Measurements from ENCODE around the gene PRR16.
"Not testable (repeated sequence)": the region's sequence is repeated elsewhere in the genome, so short reads cannot be mapped to it uniquely, and the experiment has no call there.

The PRR16 gene

DNA sequence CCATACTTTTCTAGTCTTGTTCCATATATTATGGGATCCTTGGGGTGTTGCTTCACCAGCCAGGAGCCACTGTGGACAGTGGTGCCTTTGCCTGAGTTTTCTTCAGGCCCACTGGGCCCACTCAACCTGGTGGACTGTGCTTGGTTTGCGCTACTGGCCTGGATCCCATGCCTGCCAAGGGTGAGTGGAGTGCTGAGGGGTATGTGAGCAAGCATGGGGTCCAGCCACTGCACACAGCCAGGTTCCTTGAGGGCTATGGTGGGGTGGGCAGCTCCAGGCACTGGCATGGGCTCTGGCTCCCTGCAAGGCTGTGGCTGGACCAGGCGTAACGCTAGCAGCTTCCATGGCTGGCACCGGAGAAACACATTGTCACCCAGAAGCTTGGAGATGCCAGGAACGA lies 13.2 kb upstream of the PRR16 start:
- DNase-seq (ENCODE audit: low spot score): no peak
- TF ChIP-seq, protein P1, sequence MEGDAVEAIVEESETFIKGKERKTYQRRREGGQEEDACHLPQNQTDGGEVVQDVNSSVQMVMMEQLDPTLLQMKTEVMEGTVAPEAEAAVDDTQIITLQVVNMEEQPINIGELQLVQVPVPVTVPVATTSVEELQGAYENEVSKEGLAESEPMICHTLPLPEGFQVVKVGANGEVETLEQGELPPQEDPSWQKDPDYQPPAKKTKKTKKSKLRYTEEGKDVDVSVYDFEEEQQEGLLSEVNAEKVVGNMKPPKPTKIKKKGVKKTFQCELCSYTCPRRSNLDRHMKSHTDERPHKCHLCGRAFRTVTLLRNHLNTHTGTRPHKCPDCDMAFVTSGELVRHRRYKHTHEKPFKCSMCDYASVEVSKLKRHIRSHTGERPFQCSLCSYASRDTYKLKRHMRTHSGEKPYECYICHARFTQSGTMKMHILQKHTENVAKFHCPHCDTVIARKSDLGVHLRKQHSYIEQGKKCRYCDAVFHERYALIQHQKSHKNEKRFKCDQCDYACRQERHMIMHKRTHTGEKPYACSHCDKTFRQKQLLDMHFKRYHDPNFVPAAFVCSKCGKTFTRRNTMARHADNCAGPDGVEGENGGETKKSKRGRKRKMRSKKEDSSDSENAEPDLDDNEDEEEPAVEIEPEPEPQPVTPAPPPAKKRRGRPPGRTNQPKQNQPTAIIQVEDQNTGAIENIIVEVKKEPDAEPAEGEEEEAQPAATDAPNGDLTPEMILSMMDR (IDR thresholded peaks at IDR 0.05; ENCODE audit: extremely low read depth, insufficient read depth, missing control alignments): no peak
- in situ Hi-C loops (cut with MboI; ENCODE audit: low pct_unique_long_range_greater_than_20kb, low sequenced_read_pairs, unreplicated experiment): no loop called here

DNA sequence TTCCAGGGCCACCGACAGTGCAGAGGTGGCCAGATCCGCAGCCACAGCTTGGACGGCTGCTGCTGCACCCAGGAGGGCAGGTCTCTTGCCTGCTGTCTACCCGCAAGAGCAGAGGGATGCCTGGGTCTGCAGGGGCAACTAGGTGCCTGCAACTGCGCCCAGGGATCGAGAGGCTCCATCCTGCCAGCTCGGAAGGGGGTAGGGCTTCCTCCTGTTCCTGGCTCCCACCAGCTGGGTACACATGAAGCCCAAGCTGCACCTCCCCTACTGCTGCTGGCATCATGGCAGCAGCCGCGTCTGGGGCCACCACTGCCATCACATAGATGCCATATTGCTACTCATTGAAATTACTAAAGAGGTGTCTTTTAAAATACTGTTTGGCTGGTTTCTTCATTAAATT lies 12.7 kb upstream of the PRR16 start:
- in situ Hi-C loops (cut with MboI; ENCODE audit: low pct_unique_long_range_greater_than_20kb, low sequenced_read_pairs, unreplicated experiment): no loop called here
- TF ChIP-seq, protein P1 (IDR thresholded peaks at IDR 0.05; ENCODE audit: extremely low read depth, insufficient read depth, missing control alignments): no peak
- no peak for DNase-seq (ENCODE audit: low spot score)

DNA sequence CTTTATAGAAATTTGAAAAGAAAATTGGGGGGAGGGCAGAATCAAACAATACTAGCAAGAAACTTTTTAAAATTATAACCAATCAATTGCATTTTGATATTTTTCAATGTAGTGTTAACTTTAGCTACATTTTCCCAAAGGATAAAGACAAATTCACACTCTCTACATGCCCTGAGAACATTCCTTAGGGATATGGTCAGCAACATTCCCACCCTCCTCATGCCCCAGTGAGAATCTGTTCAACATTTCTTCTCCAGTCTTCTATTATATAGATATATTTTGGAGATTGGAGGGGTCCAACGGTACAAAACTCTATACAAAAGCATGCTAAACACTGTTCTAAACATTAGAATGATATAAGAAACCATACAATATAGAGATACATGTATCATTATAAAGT lies 11.6 kb upstream of the PRR16 start:
- TF ChIP-seq, protein P1 (IDR thresholded peaks at IDR 0.05; ENCODE audit: extremely low read depth, insufficient read depth, missing control alignments): no peak
- no peak for DNase-seq (ENCODE audit: low spot score)
- in situ Hi-C loops (cut with MboI; ENCODE audit: low pct_unique_long_range_greater_than_20kb, low sequenced_read_pairs, unreplicated experiment): no loop called here

DNA sequence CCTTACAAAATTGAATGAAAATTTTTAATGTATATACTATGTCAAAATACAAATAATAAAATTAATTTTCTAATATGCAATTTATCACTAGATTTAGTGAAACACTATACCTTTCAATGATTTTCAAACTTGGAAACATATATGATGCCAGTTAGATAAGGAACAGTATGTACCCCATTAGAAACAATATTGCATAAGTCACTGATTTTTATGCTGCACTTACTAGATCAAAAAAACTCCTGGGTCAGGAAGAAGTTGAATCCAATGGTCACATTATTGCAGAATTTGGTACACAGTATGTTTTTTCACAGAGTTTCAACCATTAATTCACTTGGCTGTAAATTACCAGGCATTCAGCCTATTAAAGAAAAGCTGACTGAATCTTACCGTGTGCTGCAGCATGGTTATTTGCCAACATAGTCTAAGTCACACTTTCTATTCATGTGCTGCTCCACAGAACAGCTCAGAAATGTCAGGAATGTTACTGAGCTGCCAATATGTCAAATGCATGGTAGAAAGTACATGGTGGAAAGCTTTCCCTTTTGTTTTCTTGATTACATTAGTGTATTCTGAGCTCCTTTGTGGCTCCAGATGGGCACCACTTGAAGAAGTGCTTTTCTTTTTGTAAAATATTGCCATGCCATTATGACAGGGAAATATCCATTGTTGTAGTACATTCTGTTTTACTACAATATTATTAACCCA lies 9.9 kb upstream of the PRR16 start:
- no peak for DNase-seq (ENCODE audit: low spot score)
- in situ Hi-C loops (cut with MboI; ENCODE audit: low pct_unique_long_range_greater_than_20kb, low sequenced_read_pairs, unreplicated experiment): no loop called here
- TF ChIP-seq, protein P1 (IDR thresholded peaks at IDR 0.05; ENCODE audit: extremely low read depth, insufficient read depth, missing control alignments): no peak

DNA sequence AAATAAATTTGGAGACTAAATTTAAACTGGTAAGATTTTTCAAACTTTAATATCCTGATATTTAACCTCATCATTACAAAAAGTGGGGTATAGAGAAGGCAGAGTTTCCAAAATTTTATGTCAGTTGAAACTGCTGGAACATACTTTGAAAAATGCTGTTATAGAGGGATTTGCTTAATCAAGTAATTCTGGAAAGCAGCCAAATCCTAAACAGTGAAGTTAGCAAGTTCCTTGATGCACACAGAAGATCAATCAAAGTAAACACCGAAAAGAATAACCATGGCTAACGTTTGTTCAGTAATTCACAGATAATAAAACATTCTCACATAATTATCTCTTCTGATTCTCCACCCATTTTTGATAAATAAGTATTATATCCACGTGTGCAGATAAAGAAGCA lies 8.1 kb upstream of the PRR16 start:
- in situ Hi-C loops (cut with MboI; ENCODE audit: low pct_unique_long_range_greater_than_20kb, low sequenced_read_pairs, unreplicated experiment): no loop called here
- TF ChIP-seq, protein P1 (IDR thresholded peaks at IDR 0.05; ENCODE audit: extremely low read depth, insufficient read depth, missing control alignments): no peak
- no peak for DNase-seq (ENCODE audit: low spot score)

DNA sequence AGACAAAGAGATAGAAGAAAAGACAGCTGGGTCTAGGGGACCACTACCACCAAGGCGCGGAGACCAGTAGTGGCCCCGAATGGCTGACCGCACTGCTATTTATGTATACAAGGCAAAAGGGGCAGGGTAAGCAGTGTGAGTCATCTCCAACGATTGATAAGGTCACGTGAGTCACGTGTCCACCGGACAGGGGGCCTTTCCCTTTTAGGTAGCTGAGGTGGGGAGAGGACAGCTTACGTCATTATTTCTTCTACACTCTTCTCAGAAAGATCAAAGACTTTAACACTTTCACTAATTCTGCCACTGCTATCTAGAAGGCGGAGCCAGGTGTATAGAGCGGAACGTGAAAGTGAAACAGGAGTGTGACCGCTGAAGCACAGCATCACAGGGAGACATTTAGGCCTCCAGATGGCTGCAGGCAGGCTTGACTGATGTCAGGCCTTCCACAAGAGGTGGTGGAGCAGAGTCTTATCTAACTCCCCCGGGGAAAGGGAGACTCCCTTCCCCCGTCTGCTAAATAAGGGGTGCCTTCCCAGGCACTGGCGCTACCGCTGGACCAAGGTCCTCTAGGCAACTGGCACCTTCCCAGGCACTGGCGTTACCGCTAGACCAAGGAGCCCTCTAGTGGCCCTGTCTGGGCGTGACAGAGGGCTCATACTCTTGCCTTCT lies 6.1 kb upstream of the PRR16 start:
- in situ Hi-C loops (cut with MboI; ENCODE audit: low pct_unique_long_range_greater_than_20kb, low sequenced_read_pairs, unreplicated experiment): no loop called here
- TF ChIP-seq, protein P1 (IDR thresholded peaks at IDR 0.05; ENCODE audit: extremely low read depth, insufficient read depth, missing control alignments): peak; percentile 48
- peak; percentile 19 for DNase-seq (ENCODE audit: low spot score)

DNA sequence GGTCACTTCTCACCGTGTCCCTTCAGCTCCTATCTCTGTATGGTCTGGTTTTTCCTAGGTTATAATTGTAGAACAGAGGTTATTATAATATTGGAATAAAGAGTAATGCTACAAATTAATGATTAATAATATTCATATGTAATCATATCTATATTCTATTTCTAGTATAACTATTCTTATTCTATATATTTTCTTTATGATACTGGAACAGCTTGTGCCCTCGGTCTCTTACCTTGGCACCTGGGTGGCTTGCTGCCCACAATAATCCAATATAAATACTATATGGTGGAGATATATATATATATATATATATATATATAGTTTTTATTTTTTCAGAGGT lies 5.6 kb upstream of the PRR16 start:
- in situ Hi-C loops (cut with MboI; ENCODE audit: low pct_unique_long_range_greater_than_20kb, low sequenced_read_pairs, unreplicated experiment); DNase-seq (ENCODE audit: low spot score): not testable (repeated sequence)
